ENCODE results near the gene KRT73. TPM values are rescaled to one million over a fixed set of nuclear protein-coding genes. Genes with fewer than 3 reads are reported as not detected.

Gene KRT73
- total and polyA plus RNA-seq, 2 experiments from 2014 or later = not detected

DNA sequence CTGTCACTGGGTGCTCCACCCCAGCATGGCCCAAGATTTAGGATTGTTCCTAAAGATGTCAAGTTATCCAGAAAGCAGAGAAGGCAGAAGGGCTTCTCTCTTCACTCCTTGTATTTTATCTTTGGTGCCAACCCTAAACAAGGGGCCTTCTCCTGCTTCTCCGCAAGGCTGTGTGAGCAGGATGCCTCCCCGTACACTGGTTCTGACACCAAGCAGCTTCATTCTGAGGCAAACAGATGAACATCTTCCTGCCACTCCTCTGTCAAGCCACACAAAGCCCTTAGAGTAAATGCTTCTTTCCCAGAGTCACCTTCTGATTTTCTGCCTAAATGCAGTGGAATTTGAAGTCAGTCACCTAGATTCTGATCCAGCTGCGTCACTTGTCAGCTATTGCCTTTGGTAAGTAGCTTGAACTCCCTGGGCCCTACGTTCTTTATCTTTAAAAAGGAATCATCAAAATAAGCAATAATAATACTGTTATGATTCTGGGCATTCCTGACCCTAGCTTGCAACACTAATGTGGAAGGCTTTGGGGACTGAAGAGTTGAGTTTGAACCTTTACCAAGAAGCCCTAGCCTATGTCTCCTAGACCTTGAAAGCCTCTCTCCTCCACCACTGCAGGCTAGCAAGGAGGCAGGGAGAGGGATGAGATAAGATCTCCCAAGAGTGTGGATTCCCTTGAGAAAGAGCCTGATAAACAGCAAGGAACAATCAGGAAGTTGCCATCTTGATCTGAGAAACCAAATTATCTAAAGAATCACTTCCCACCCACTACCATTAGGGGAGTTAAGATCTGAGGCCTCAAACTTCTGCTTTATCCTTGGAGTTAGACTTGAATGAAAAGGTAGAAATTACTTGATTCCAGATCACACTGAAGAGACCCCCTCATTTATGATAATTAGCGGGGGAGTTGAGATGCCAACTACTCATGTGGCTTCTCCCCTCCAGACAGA is 5.7 kb downstream of the KRT73 start:
- Histone ChIP-seq H3K4me2 (no peak overlapping the region), H3K36me3 (ENCODE audit: insufficient read depth) (no peaks in the 10 kb centered on the region), H3F3A (replicated peaks; ENCODE audit: low read depth) (no peaks in the 10 kb centered on the region), H3K79me2 (replicated peaks; ENCODE audit: insufficient read depth) (no peaks in the 10 kb centered on the region), H2AFZ (no peak overlapping the region), H3K4me1 (ENCODE audit: insufficient read depth) (no peaks in the 10 kb centered on the region), H3K27ac (ENCODE audit: low read depth) (no peak overlapping the region), H3K9me2 (ENCODE audit: insufficient read depth) (no peaks in the 10 kb centered on the region), H4K20me1 (replicated peaks; ENCODE audit: insufficient read depth) (no peaks in the 10 kb centered on the region), H3K27me3 (ENCODE audit: insufficient read depth) (no peaks in the 10 kb centered on the region), H3K4me3 (no peak overlapping the region)
- Mint-ChIP-seq H3K36me3 (ENCODE audit: low read depth) (no peaks in the 10 kb centered on the region), H3K4me3 (no peak overlapping the region), H3K27ac (no peak overlapping the region), H3K27me3 (ENCODE audit: insufficient read depth, low read depth, poor library complexity) (peaks cover 2% of the 10 kb centered on the region), H3K9me3 (no peaks in the 10 kb centered on the region), H3K4me1 (no peaks in the 10 kb centered on the region)
- ATAC-seq (no peak), DNase-seq (ENCODE audit: low spot score) (no peak)
- TF ChIP-seq STAT1 (IDR thresholded peaks at IDR 0.05; ENCODE audit: unreplicated experiment) = no peak
- TF ChIP-seq EZH2 (IDR thresholded peaks at IDR 0.05; ENCODE audit: low read depth, unreplicated experiment) = no peak
- TF ChIP-seq NANOG (IDR thresholded peaks at IDR 0.05; ENCODE audit: borderline replicate concordance) = no peak
- TF ChIP-seq, protein P1, sequence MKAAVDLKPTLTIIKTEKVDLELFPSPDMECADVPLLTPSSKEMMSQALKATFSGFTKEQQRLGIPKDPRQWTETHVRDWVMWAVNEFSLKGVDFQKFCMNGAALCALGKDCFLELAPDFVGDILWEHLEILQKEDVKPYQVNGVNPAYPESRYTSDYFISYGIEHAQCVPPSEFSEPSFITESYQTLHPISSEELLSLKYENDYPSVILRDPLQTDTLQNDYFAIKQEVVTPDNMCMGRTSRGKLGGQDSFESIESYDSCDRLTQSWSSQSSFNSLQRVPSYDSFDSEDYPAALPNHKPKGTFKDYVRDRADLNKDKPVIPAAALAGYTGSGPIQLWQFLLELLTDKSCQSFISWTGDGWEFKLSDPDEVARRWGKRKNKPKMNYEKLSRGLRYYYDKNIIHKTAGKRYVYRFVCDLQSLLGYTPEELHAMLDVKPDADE (IDR thresholded peaks at IDR 0.05) = no peak
- no peak for TF ChIP-seq POLR2AphosphoS5 (IDR thresholded peaks at IDR 0.05; ENCODE audit: low read depth)

DNA sequence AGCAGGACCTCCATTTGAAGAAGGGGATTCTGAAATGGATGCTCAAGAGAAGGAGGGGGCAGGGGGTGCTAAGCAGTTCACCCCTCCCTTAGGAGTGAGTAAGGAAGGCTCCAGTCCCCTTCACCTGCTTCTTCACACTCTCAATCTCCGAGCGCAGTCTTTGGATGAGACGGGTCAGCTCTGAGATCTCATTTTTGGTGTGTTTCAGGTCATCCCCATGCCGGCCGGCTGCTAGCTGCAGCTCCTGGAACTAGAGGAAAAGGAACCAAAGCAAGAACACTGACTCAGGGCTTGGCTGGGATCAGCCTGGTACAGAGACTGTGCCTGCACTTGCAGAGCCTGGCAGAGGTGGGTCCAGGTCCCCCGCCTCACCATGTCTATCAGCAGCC is 7.3 kb downstream of the KRT73 start:
- Histone ChIP-seq H3K27ac (ENCODE audit: low read depth) (no peak overlapping the region), H3F3A (replicated peaks; ENCODE audit: low read depth) (no peaks in the 10 kb centered on the region), H3K4me1 (ENCODE audit: insufficient read depth) (no peaks in the 10 kb centered on the region), H3K27me3 (ENCODE audit: insufficient read depth) (no peaks in the 10 kb centered on the region), H3K9me2 (ENCODE audit: insufficient read depth) (0 out of 2 replicates have a peak, but pooled peaks cover 5% of the 10 kb centered on the region), H3K4me2 (no peak overlapping the region; the same call in 1 of the 2 replicates), H3K4me3 (no peak overlapping the region), H3K36me3 (ENCODE audit: insufficient read depth) (no peaks in the 10 kb centered on the region), H3K79me2 (replicated peaks; ENCODE audit: insufficient read depth) (no peaks in the 10 kb centered on the region), H4K20me1 (replicated peaks; ENCODE audit: insufficient read depth) (no peaks in the 10 kb centered on the region), H2AFZ (0 out of 2 replicates have a peak overlapping the region, but pooled peaks have one; percentile 76)
- H3K4me1 Mint-ChIP-seq = no peaks in the 10 kb centered on the region
- peaks cover 2% of the 10 kb centered on the region for H3K27me3 Mint-ChIP-seq (ENCODE audit: insufficient read depth, low read depth, poor library complexity)
- no peak for ATAC-seq
- no peak overlapping the region for H3K27ac Mint-ChIP-seq
- no peak for DNase-seq (ENCODE audit: low spot score)
- H3K36me3 Mint-ChIP-seq (ENCODE audit: low read depth) = no peaks in the 10 kb centered on the region
- H3K9me3 Mint-ChIP-seq = no peaks in the 10 kb centered on the region
- H3K4me3 Mint-ChIP-seq = no peak overlapping the region
- TF ChIP-seq CTCF (conservative IDR thresholded peaks at IDR 0.05; ENCODE audit: low read depth in 2 of 2) (no peak), STAT1 (IDR thresholded peaks at IDR 0.05; ENCODE audit: unreplicated experiment) (no peak), JUNB (IDR thresholded peaks at IDR 0.05; ENCODE audit: unreplicated experiment) (no peak), ZNF114 (CRISPR knock-in tag; IDR thresholded peaks at IDR 0.05) (no peak), ZNF331 (CRISPR knock-in tag; IDR thresholded peaks at IDR 0.05; ENCODE audit: low read depth) (no peak), CREB1 (CRISPR knock-in tag; IDR thresholded peaks at IDR 0.05; ENCODE audit: low read depth) (no peak), ZNF462 (CRISPR knock-in tag; IDR thresholded peaks at IDR 0.05) (no peak)

All from GM23338 (cell line).